Measurements from ENCODE around the gene PURA.

Gene PURA

DNA sequence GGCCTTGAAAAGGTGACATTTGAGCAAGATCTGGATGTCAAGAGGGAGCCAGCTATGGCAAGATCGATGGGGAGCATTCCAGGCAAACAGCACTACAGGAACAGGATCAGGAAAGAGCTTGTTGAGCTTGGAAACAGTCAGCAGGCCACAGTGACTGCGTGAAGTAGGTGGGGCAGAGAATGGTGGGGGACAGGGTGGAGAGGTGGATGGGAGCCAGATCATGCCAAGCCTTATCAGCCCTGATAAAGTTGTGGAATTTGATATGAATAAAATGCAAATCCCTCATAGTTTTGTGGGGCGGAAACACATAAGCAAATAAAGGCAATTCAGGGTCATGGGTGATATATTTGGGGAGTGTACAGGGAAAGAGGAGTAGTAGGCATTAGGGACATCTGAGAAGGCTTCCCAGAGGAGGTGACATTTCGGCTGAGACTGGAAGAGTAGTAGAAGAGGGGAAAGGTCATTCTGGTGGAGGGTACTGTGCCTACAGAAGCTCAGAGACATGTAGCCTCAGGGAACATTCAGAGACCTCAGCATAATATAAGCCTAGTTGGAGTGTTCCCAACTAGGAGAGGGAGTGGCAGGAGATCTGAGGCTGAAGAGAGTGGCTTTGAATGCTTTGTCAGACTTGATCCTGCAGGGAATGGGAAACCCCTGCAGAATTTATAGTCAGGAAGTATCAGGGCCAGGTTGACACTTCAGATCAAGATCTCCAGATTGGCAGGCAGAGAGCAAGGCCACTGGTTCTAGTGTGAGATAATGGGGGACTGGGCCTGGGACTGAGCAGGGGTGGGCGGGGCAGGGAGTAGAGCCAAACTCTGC is 51.4 kb downstream of the PURA start:
- no peak for DNase-seq

- no peak for DNase-seq
These were observed 52.0 kb downstream of the PURA start for GRCh38 chr5:140165923-140166270.

- no peak for DNase-seq
These were observed 53.0 kb downstream of the PURA start for GRCh38 chr5:140166911-140167310.

GRCh38 chr5:140168371-140168770 is 54.5 kb downstream of the PURA start:
- DNase-seq, result no peak

DNA sequence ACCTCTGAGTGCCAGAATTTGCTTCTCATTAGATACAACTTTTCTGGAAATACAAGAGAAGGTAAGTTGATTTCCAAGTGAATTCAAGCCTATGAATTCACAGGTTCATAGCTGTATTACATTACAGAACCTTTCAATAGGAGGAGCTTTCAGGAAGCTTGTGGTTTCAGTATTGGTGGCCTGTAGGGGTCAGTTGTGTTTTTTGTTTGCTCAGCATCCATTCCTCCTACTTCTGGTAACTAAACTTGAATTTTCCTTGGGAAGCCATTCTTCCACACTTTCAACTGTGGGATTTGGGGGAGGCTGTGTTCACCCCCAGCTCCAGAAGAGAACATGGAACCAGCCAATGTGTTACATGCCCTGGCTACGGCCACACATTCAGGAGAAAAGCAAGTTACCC is 55.5 kb downstream of the PURA start:
- DNase-seq, result no peak

DNA sequence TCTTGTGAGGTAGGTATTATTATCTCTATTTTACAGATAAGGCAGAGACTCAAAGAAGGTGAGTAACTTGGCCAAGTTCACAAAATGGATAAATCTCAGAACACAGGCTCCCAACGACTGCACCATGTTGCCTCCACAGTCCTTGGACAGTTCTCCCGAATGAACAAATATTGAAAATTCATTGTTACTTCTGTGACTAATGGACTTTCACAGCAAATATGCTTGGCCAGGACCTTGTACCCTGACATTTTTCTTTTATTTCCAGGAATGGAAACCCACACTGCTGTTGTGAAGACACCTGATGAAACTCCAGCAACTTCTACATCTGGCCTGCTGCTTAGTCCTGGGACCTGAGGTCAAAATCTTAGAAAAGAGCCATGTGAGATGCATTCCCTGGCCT is 58.6 kb downstream of the PURA start:
- DNase-seq, result no peak

GRCh38 chr5:140174014-140174413 is 60.1 kb downstream of the PURA start:
- no peak for DNase-seq

- DNase-seq, result peak; percentile 87
These were observed 60.8 kb downstream of the PURA start, which contains the start of gene CYSTM1 for GRCh38 chr5:140174465-140175366. Gene CYSTM1 (plus strand): TSS chr5:140175188. CDS start chr5:140194466, 19,278 bp downstream.
